Panc1 (cell line): Measurements from ENCODE around the gene NDUFV3. TPM values are rescaled to one million over a fixed set of nuclear protein-coding genes. Genes with fewer than 3 reads are reported as not detected.

Source experiments
- ATAC-seq: fragments of 200-7000 bp; cut with Tn5 transposase; 2 replicates; pipeline ENCODE4 v1.9.1; 2020; ENCODE audit warnings: mild to moderate bottlenecking, moderate library complexity
- BruUV-seq: library from RNA; stranded (reverse); fragments of 400-500 nt; replicated peaks from 2 replicates; lab custom pipeline; 2021; lab: Mats Ljungman, UMichigan
- CTCF ChIA-PET: fragments of 300-600 bp; sonication (Branson Sonifier 250); formaldehyde crosslinking; loops from one replicate; lab custom pipeline; 2022; ENCODE audit warnings: antibody characterized with exemption; lab: Charles Lee
- POLR2A ChIA-PET: fragments of 300-600 bp; sonication (Branson Sonifier 250); formaldehyde crosslinking; loops from one replicate; lab custom pipeline; 2022; ENCODE audit warnings: antibody characterized with exemption; lab: Charles Lee
- DNase-seq: peaks from one replicate; pipeline ENCODE4 v3.0.0-alpha.2; 2010; ENCODE audit warnings: low read depth, low spot score
- H3K27ac ChIP-seq: 2 replicates; pipeline ENCODE4 v1.5.1; 2011; ENCODE audit warnings: mild to moderate bottlenecking, low read length, inconsistent platforms
- H3K27me3 ChIP-seq: fragments of 200-500 bp; sonication (Bioruptor generic); 2 replicates; pipeline ENCODE4 v1.6.0; 2014; ENCODE audit warnings: low read length, inconsistent platforms; ENCODE audit not compliant: control insufficient read depth, insufficient read depth
- H3K36me3 ChIP-seq: fragments of 200-500 bp; sonication (Bioruptor generic); 2 replicates; pipeline ENCODE4 v1.5.1; 2014; ENCODE audit warnings: inconsistent platforms, mild to moderate bottlenecking, low read length, moderate library complexity; ENCODE audit not compliant: control insufficient read depth, insufficient read depth
- H3K4me1 ChIP-seq: 2 replicates; pipeline ENCODE4 v1.5.1; 2011; ENCODE audit warnings: inconsistent platforms, mild to moderate bottlenecking, low read length, moderate library complexity; ENCODE audit not compliant: control insufficient read depth, insufficient read depth
- H3K4me3 ChIP-seq, 2 experiments: 2 replicates each; pipeline ENCODE4 v1.5.1; 2011 to 2012; ENCODE audit warnings: low read depth in 2 of 2, low read length in 2 of 2, mild to moderate bottlenecking in 2 of 2, inconsistent platforms in 1 of 2, moderate library complexity in 1 of 2
- H3K9me3 ChIP-seq: fragments of 200-500 bp; sonication (Bioruptor generic); 2 replicates; pipeline ENCODE4 v1.5.1; 2014; ENCODE audit warnings: low read depth, mild to moderate bottlenecking, inconsistent platforms, low read length, moderate library complexity; ENCODE audit not compliant: control insufficient read depth, insufficient read depth
- POLR2AphosphoS5 ChIP-seq: IDR thresholded peaks from 2 replicates; pipeline ENCODE4 v1.6.1; 2012; ENCODE audit warnings: mild to moderate bottlenecking, low read depth, low read length, moderate library complexity
- SIN3A ChIP-seq: IDR thresholded peaks from 2 replicates; pipeline ENCODE4 v1.6.1; 2012; ENCODE audit warnings: low read depth, mild to moderate bottlenecking, low read length, moderate library complexity, borderline replicate concordance; ENCODE audit not compliant: insufficient read depth
- TCF7L2 ChIP-seq: IDR thresholded peaks from 2 replicates; pipeline ENCODE4 v1.6.1; 2011; ENCODE audit warnings: mild to moderate bottlenecking, low read depth, low read length, inconsistent platforms
- in situ Hi-C: cut with HindIII; loops from 2 replicates; pipeline ENCODE4 v1.10.0; 2016; ENCODE audit warnings: low sequenced_read_pairs, low pct_unique_long_range_greater_than_20kb
- intact Hi-C: fragments of 100-400 bp; cut with micrococcal nuclease; formaldehyde crosslinking; loops from one replicate; pipeline ENCODE4 v1.10.0; 2022; ENCODE audit not compliant: unreplicated experiment
- total RNA-seq: library from RNA; stranded (reverse); gene quantifications from one replicate; pipeline ENCODE4 v1.2.1, GENCODE V29; 2021; ENCODE audit not compliant: unreplicated experiment
- TF ChIP-seq, protein P1 (sequence below): fragments of 450-650 bp; IDR thresholded peaks from 2 replicates; pipeline ENCODE4 v1.5.1; 2017; ENCODE audit warnings: mild to moderate bottlenecking
- TF ChIP-seq, protein P2 (sequence below), 2 experiments: IDR thresholded peaks; 2 replicates each; pipeline ENCODE4 v1.6.1; 2011 to 2012; ENCODE audit warnings: low read depth in 2 of 2, control low read depth in 1 of 2, low read length in 1 of 2, mild to moderate bottlenecking in 1 of 2, moderate library complexity in 1 of 2; ENCODE audit not compliant: insufficient read depth in 1 of 2

Gene NDUFV3
- total RNA-seq, 1 experiment from 2014 or later, result 21.1 TPM

DNA sequence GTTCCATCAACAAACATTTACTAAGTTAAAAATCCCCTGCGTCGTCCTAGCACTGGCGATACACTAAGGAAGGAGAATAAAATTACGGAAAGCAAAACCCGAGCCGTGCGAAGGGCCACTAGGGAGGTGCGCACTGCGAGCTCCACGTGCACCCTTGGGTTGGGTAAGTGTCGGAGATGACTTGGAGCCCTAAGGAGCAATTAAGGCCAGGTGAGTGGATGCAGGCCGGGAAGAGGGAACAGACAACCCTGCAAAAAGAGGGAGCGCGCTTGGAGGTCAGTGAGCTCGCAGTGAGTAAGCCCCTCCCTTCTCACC lies 14.5 kb upstream of the NDUFV3 start:
- Histone ChIP-seq H3K36me3 (peaks cover 6% of the 10 kb centered on the region; the same call in 1 of the 2 replicates), H3K4me3 (peak overlapping the region; percentile 68 to 77), H3K27me3 (no peaks in the 10 kb centered on the region), H3K4me1 (peaks cover 3% of the 10 kb centered on the region; the same call in 1 of the 2 replicates), H3K27ac (peak overlapping the region; percentile 90), H3K9me3 (no peaks in the 10 kb centered on the region)
- in situ Hi-C loops (no loop called here), intact Hi-C loops (no loop called here)
- ChIA-PET CTCF (no interaction called here), POLR2A (interaction anchor here (0.7 kb wide), 1 partner anchor 226 kb away, joined by 12 read pairs; no protein-coding TSS in a partner anchor)
- ATAC-seq (peak; percentile 49; the same call in 1 of the 2 replicates), DNase-seq (peak; percentile 22)
- 0 out of 2 replicates have a peak, but pooled peaks have one; percentile 35 for TF ChIP-seq SIN3A
- no peak for TF ChIP-seq TCF7L2
- BruUV-seq, result no TSS peak

DNA sequence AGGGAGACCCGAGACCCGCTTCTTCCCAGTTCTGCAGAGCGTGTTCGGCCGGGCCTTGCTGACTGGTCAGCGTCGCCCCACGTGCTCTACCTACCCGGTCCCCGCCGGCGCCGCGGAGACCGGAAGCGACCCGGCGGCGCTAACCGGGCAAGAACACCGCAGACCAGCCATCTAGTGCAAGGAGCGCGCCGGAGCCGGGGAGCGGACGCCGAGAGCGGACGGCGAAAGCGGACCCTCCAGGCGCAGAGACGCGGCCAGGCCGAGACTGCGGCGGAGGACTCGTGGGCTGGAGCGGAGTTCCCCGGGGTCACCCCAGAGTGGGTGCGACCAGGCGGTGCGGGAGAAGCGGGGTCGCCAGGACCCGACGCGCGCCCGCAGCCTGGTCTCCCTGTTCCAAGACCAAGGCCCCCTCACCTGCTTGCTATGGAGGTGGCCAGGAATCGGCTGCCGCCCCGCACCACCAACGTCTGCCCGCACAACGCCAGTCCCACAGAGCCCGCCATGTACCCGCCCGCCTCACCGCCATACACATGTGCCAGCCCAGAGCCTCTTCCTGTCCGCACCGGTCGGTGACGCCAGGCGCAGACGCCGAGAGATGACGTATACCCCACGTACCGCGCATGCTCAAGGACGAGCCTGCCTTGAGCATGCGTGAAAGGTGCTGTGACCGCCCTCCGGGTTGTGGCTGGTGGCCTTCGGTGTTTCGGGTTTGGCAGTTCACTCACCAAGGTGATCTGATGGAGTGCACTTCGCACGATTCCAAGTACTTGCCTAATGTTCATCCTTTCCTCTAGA lies 13.9 kb upstream of the NDUFV3 start, which contains the start of gene WDR4:
TSS of gene WDR4 (minus strand) at position 547 of the 795 bp plus-strand sequence. CDS start at position 503, 44 bp downstream.
- Histone ChIP-seq H3K4me1 (peaks cover 3% of the 10 kb centered on the region; the same call in 1 of the 2 replicates), H3K4me3 (peak within 1 kb of the TSS; percentile 68 to 77), H3K36me3 (peaks cover 4% of the 10 kb centered on the region; the same call in 1 of the 2 replicates), H3K27me3 (no peaks in the 10 kb centered on the region), H3K9me3 (no peaks in the 10 kb centered on the region), H3K27ac (peak within 1 kb of the TSS; percentile 90)
- BruUV-seq, result no TSS peak
- intact Hi-C loops (no loop called here), in situ Hi-C loops (no loop called here)
- peak; percentile 83 for DNase-seq
- CTCF ChIA-PET, result no interaction called here
- POLR2A ChIA-PET, result interaction anchor here (0.7 kb wide), 1 partner anchor 227 kb away, joined by 12 read pairs; no protein-coding TSS in a partner anchor
- ATAC-seq, result peak; percentile 96
- TF ChIP-seq, protein P1, sequence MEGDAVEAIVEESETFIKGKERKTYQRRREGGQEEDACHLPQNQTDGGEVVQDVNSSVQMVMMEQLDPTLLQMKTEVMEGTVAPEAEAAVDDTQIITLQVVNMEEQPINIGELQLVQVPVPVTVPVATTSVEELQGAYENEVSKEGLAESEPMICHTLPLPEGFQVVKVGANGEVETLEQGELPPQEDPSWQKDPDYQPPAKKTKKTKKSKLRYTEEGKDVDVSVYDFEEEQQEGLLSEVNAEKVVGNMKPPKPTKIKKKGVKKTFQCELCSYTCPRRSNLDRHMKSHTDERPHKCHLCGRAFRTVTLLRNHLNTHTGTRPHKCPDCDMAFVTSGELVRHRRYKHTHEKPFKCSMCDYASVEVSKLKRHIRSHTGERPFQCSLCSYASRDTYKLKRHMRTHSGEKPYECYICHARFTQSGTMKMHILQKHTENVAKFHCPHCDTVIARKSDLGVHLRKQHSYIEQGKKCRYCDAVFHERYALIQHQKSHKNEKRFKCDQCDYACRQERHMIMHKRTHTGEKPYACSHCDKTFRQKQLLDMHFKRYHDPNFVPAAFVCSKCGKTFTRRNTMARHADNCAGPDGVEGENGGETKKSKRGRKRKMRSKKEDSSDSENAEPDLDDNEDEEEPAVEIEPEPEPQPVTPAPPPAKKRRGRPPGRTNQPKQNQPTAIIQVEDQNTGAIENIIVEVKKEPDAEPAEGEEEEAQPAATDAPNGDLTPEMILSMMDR, result no peak
- TF ChIP-seq, protein P2, sequence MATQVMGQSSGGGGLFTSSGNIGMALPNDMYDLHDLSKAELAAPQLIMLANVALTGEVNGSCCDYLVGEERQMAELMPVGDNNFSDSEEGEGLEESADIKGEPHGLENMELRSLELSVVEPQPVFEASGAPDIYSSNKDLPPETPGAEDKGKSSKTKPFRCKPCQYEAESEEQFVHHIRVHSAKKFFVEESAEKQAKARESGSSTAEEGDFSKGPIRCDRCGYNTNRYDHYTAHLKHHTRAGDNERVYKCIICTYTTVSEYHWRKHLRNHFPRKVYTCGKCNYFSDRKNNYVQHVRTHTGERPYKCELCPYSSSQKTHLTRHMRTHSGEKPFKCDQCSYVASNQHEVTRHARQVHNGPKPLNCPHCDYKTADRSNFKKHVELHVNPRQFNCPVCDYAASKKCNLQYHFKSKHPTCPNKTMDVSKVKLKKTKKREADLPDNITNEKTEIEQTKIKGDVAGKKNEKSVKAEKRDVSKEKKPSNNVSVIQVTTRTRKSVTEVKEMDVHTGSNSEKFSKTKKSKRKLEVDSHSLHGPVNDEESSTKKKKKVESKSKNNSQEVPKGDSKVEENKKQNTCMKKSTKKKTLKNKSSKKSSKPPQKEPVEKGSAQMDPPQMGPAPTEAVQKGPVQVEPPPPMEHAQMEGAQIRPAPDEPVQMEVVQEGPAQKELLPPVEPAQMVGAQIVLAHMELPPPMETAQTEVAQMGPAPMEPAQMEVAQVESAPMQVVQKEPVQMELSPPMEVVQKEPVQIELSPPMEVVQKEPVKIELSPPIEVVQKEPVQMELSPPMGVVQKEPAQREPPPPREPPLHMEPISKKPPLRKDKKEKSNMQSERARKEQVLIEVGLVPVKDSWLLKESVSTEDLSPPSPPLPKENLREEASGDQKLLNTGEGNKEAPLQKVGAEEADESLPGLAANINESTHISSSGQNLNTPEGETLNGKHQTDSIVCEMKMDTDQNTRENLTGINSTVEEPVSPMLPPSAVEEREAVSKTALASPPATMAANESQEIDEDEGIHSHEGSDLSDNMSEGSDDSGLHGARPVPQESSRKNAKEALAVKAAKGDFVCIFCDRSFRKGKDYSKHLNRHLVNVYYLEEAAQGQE (IDR thresholded peaks at IDR 0.05; ENCODE audit: insufficient read depth in 1 of 2, low read depth in 2 of 2, low read length in 1 of 2), result peak in 1 of 2 experiments; percentile 58; a peak in 1 of 4 replicates
- TF ChIP-seq POLR2AphosphoS5 (peak; percentile 98), SIN3A (peak; percentile 84), TCF7L2 (no peak)
